WTC11 (cell line): Measurements from ENCODE around the gene RIMBP2. TPM values are rescaled to one million over a fixed set of nuclear protein-coding genes. Genes with fewer than 3 reads are reported as not detected.

Experiments
- ATAC-seq: fragments of 200-7000 bp; cut with Tn5 transposase; 2 replicates; pipeline ENCODE4 v1.10.0; 2021; ENCODE audit warnings: mild to moderate bottlenecking, moderate library complexity
- CTCF ChIA-PET: fragments of 300-600 bp; sonication (Branson Sonifier 250); formaldehyde crosslinking; loops from one replicate; lab custom pipeline; 2021; ENCODE audit warnings: antibody characterized with exemption; lab: Charles Lee
- POLR2A ChIA-PET: fragments of 350-600 bp; sonication (Branson Sonifier 250); formaldehyde crosslinking; loops from one replicate; lab custom pipeline; 2021; ENCODE audit warnings: antibody characterized with exemption; lab: Charles Lee
- DNase-seq: peaks from one replicate; pipeline ENCODE4 v3.0.0; 2021; ENCODE audit warnings: low spot score
- H3K27ac Mint-ChIP-seq: 2 replicates; pipeline ENCODE4 v1.8.0; 2021; ENCODE audit warnings: mixed read lengths
- H3K27me3 Mint-ChIP-seq: 2 replicates; pipeline ENCODE4 v1.8.0; 2021; ENCODE audit warnings: low read depth, mild to moderate bottlenecking, moderate library complexity, mixed read lengths
- H3K36me3 Mint-ChIP-seq: 2 replicates; pipeline ENCODE4 v1.8.0; 2021; ENCODE audit warnings: mixed read lengths
- H3K4me1 Mint-ChIP-seq: 2 replicates; pipeline ENCODE4 v1.8.0; 2022; ENCODE audit warnings: mixed read lengths
- H3K4me3 Mint-ChIP-seq: 2 replicates; pipeline ENCODE4 v1.8.0; 2021; ENCODE audit warnings: mild to moderate bottlenecking, moderate library complexity, mixed read lengths
- H3K9me3 Mint-ChIP-seq: 2 replicates; pipeline ENCODE4 v1.8.0; 2021; ENCODE audit warnings: mixed read lengths
- CTCF ChIP-seq: fragments of 200-600 bp; IDR thresholded peaks from 2 replicates; pipeline ENCODE4 v1.8.0; 2022; ENCODE audit warnings: antibody characterized with exemption
- E2F1 ChIP-seq: sonication (generic); formaldehyde crosslinking; IDR thresholded peaks from 2 replicates; pipeline ENCODE4 v1.8.0; 2022; ENCODE audit warnings: mild to moderate bottlenecking, missing genetic modification reagents
- GRHL2 ChIP-seq: fragments of 250-450 bp; sonication (Bioruptor Pico); IDR thresholded peaks from 2 replicates; pipeline ENCODE4 v1.8.0; 2022; ENCODE audit warnings: mild to moderate bottlenecking, moderate library complexity; ENCODE audit not compliant: insufficient replicate concordance, severe bottlenecking
- GTF2I ChIP-seq: fragments of 250-450 bp; sonication (Bioruptor Pico); conservative IDR thresholded peaks from 2 replicates; pipeline ENCODE4 v1.4.0; 2021; ENCODE audit warnings: mild to moderate bottlenecking
- HMGA2 ChIP-seq: fragments of 250-450 bp; sonication (Bioruptor Pico); IDR thresholded peaks from 2 replicates; pipeline ENCODE4 v1.4.0; 2021; ENCODE audit warnings: mild to moderate bottlenecking, moderate library complexity
- NFATC4 ChIP-seq: fragments of 250-450 bp; sonication (Bioruptor Pico); IDR thresholded peaks from 2 replicates; pipeline ENCODE4 v1.9.0; 2021; ENCODE audit warnings: mild to moderate bottlenecking
- NR1H2 ChIP-seq: sonication (generic); formaldehyde crosslinking; IDR thresholded peaks from 2 replicates; pipeline ENCODE4 v1.9.0; 2021; ENCODE audit warnings: mild to moderate bottlenecking, moderate library complexity, missing genetic modification reagents
- OVOL2 ChIP-seq: fragments of 250-450 bp; sonication (Bioruptor Pico); IDR thresholded peaks from 2 replicates; pipeline ENCODE4 v1.9.0; 2021; ENCODE audit warnings: mild to moderate bottlenecking, borderline replicate concordance
- PRRX2 ChIP-seq: fragments of 250-450 bp; sonication (Bioruptor Pico); IDR thresholded peaks from 2 replicates; pipeline ENCODE4 v1.8.0; 2021; ENCODE audit warnings: mild to moderate bottlenecking
- RELA ChIP-seq: sonication (generic); formaldehyde crosslinking; IDR thresholded peaks from 2 replicates; pipeline ENCODE4 v1.8.1; 2022; ENCODE audit warnings: missing genetic modification reagents, mild to moderate bottlenecking, borderline replicate concordance
- SP1 ChIP-seq: sonication (generic); formaldehyde crosslinking; conservative IDR thresholded peaks from 2 replicates; pipeline ENCODE4 v1.8.1; 2022; ENCODE audit warnings: missing genetic modification reagents
- TP53 ChIP-seq: sonication (generic); formaldehyde crosslinking; IDR thresholded peaks from 2 replicates; pipeline ENCODE4 v1.8.1; 2023; ENCODE audit warnings: mild to moderate bottlenecking, missing genetic modification reagents
- ZNF232 ChIP-seq: sonication (generic); formaldehyde crosslinking; IDR thresholded peaks from 2 replicates; pipeline ENCODE4 v1.8.0; 2022; ENCODE audit warnings: mild to moderate bottlenecking, missing genetic modification reagents
- ZNF423 ChIP-seq: fragments of 250-450 bp; sonication (Bioruptor Pico); IDR thresholded peaks from 2 replicates; pipeline ENCODE4 v2.1.2; 2022; ENCODE audit warnings: mild to moderate bottlenecking, moderate library complexity
- ZNF425 ChIP-seq: fragments of 250-450 bp; sonication (Bioruptor Pico); conservative IDR thresholded peaks from 2 replicates; pipeline ENCODE4 v1.9.0; 2021; ENCODE audit warnings: mild to moderate bottlenecking
- ZNF512 ChIP-seq: sonication (generic); formaldehyde crosslinking; IDR thresholded peaks from 2 replicates; pipeline ENCODE4 v1.8.1; 2022; ENCODE audit warnings: missing genetic modification reagents, borderline replicate concordance
- total RNA-seq: library from RNA; stranded (reverse); gene quantifications from 3 replicates; pipeline ENCODE4 v1.2.3, GENCODE V29; 2021
- TF ChIP-seq, protein P1 (sequence below): sonication (generic); formaldehyde crosslinking; IDR thresholded peaks from 2 replicates; pipeline ENCODE4 v1.8.1; 2023; ENCODE audit warnings: mild to moderate bottlenecking, missing genetic modification reagents, moderate library complexity
- TF ChIP-seq, protein P2 (sequence below): sonication (generic); formaldehyde crosslinking; IDR thresholded peaks from 2 replicates; pipeline ENCODE4 v1.8.0; 2023; ENCODE audit warnings: missing genetic modification reagents, mild to moderate bottlenecking, borderline replicate concordance
- TF ChIP-seq, protein P3 (sequence below): sonication (generic); formaldehyde crosslinking; IDR thresholded peaks from 2 replicates; pipeline ENCODE4 v1.8.1; 2022; ENCODE audit warnings: low read depth, mild to moderate bottlenecking, moderate library complexity, missing genetic modification reagents, borderline replicate concordance

Gene RIMBP2
- total RNA-seq, 1 experiment from 2014 or later, result 2.6 TPM

- TF ChIP-seq, protein P1, sequence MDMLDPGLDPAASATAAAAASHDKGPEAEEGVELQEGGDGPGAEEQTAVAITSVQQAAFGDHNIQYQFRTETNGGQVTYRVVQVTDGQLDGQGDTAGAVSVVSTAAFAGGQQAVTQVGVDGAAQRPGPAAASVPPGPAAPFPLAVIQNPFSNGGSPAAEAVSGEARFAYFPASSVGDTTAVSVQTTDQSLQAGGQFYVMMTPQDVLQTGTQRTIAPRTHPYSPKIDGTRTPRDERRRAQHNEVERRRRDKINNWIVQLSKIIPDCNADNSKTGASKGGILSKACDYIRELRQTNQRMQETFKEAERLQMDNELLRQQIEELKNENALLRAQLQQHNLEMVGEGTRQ (CRISPR knock-in tag), result no peak
- TF ChIP-seq ZNF425 (CRISPR knock-in tag) (no peak), GTF2I (no peak), RELA (CRISPR knock-in tag) (no peak), SP1 (CRISPR knock-in tag) (no peak), NFATC4 (CRISPR knock-in tag) (no peak), E2F1 (CRISPR knock-in tag) (no peak), CTCF (no peak), ZNF423 (no peak), ZNF232 (CRISPR knock-in tag) (no peak)
- TF ChIP-seq, protein P2, sequence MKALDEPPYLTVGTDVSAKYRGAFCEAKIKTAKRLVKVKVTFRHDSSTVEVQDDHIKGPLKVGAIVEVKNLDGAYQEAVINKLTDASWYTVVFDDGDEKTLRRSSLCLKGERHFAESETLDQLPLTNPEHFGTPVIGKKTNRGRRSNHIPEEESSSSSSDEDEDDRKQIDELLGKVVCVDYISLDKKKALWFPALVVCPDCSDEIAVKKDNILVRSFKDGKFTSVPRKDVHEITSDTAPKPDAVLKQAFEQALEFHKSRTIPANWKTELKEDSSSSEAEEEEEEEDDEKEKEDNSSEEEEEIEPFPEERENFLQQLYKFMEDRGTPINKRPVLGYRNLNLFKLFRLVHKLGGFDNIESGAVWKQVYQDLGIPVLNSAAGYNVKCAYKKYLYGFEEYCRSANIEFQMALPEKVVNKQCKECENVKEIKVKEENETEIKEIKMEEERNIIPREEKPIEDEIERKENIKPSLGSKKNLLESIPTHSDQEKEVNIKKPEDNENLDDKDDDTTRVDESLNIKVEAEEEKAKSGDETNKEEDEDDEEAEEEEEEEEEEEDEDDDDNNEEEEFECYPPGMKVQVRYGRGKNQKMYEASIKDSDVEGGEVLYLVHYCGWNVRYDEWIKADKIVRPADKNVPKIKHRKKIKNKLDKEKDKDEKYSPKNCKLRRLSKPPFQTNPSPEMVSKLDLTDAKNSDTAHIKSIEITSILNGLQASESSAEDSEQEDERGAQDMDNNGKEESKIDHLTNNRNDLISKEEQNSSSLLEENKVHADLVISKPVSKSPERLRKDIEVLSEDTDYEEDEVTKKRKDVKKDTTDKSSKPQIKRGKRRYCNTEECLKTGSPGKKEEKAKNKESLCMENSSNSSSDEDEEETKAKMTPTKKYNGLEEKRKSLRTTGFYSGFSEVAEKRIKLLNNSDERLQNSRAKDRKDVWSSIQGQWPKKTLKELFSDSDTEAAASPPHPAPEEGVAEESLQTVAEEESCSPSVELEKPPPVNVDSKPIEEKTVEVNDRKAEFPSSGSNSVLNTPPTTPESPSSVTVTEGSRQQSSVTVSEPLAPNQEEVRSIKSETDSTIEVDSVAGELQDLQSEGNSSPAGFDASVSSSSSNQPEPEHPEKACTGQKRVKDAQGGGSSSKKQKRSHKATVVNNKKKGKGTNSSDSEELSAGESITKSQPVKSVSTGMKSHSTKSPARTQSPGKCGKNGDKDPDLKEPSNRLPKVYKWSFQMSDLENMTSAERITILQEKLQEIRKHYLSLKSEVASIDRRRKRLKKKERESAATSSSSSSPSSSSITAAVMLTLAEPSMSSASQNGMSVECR (CRISPR knock-in tag), result no peak
Measured at GRCh38 chr12:130583317-130583716, 132.8 kb downstream of the RIMBP2 start (continued).

DNA sequence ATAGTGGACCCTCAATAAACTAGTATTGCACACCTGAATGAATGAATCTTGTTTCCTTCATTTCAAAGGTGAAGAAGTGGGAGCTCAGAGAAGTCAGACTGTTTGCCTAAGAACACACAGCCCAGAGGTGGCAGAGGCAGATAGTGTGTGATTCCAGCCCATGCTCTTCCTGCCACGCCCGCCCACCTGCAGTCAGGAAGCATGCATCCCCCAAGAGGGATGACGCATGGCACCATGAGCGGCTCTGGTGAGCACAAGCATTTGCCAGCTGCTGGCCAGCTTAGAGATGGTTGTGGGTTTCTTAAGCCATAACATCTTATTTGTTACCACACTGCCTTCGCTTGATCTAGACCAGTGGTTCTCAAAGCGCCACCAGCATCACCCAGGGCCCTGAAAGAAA is 133.8 kb downstream of the RIMBP2 start:
- no peaks in the 10 kb centered on the region; the same call in 1 of the 2 replicates for H3K27me3 Mint-ChIP-seq
- no peaks in the 10 kb centered on the region for H3K4me1 Mint-ChIP-seq
- H3K36me3 Mint-ChIP-seq, result 0 out of 2 replicates have a peak, but pooled peaks cover 3% of the 10 kb centered on the region
- DNase-seq, result no peak
- H3K9me3 Mint-ChIP-seq, result peaks cover 12% of the 10 kb centered on the region; the same call in 1 of the 2 replicates
- POLR2A ChIA-PET, result no interaction called here
- H3K27ac Mint-ChIP-seq, result no peak overlapping the region
- no peak for TF ChIP-seq NR1H2 (CRISPR knock-in tag)
- no peak for TF ChIP-seq ZNF425 (CRISPR knock-in tag)
- no peak for TF ChIP-seq GRHL2 (CRISPR knock-in tag)
- no peak for TF ChIP-seq NFATC4 (CRISPR knock-in tag)
- TF ChIP-seq, protein P1 (CRISPR knock-in tag), result no peak
- no peak for TF ChIP-seq OVOL2 (CRISPR knock-in tag)
- TF ChIP-seq ZNF512, result no peak
- no peak for TF ChIP-seq HMGA2 (CRISPR knock-in tag)
- TF ChIP-seq PRRX2 (CRISPR knock-in tag), result no peak
- TF ChIP-seq, protein P3, sequence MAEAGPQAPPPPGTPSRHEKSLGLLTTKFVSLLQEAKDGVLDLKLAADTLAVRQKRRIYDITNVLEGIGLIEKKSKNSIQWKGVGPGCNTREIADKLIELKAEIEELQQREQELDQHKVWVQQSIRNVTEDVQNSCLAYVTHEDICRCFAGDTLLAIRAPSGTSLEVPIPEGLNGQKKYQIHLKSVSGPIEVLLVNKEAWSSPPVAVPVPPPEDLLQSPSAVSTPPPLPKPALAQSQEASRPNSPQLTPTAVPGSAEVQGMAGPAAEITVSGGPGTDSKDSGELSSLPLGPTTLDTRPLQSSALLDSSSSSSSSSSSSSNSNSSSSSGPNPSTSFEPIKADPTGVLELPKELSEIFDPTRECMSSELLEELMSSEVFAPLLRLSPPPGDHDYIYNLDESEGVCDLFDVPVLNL (CRISPR knock-in tag), result no peak
- no peak for TF ChIP-seq TP53 (CRISPR knock-in tag)
- no peak for ATAC-seq
- CTCF ChIA-PET, result no interaction called here
- no peak overlapping the region for H3K4me3 Mint-ChIP-seq
